Measurements from ENCODE around the gene FLNB. TPM values are rescaled to one million over a fixed set of nuclear protein-coding genes. Genes with fewer than 3 reads are reported as not detected.

Gene FLNB
- polyA plus RNA-seq, 3 donors: 0.47 to 4.0 (median 2.1) TPM

DNA sequence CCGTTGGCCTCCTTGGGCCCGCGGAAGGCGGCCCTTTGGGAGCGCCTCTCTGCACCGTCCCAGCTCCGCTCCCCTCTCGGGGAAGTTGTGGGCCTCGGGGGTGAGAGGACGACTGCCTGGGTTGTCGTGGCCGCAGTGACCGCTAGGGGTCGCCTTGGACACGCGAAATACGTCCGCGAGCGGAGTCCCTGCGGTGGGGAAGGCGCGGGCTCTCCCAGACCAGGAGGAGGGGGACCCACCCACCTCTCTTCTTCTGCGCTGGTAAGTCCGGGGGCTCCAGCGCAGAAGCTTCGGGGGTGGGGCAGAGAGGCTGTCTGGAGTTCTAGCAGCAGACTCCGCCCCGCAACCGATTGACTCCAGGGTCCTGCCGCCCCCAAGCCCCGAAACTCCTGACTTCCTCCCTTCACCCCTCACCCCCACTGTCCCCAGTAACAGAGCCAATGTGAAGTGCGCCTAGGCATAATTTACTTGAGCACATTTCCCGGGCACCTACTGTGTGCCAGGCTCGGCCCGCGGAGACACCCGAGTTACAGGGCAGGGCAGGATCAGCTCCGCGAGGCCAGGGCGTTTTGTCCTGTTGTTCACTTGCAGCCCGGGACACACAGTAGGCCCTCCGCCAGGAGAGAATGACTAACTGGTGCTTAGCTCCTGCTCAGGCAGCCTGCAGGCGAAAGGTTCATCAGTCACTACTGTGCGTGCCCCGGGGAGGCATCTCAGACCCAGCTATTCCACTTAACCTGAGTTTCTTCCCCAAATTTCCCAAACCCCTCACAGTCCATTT, 169.7 kb downstream of the FLNB start:
- H3K36me3 Mint-ChIP-seq: peaks cover 0 to under 1% of the 10 kb centered on the region in 2 donors
- Histone ChIP-seq H4K20me1 (ENCODE audit: insufficient read depth, low read length) (no peaks in the 10 kb centered on the region), H3K4me3 (replicated peaks in 1 of 3; ENCODE audit: low read depth in 2 of 3, low read length in 3 of 3) (peak overlapping the region; percentile 5 to 73 (median 37)), H3K4me2 (replicated peaks; ENCODE audit: extremely low read depth, low read length, poor library complexity, severe bottlenecking) (peak overlapping the region; percentile 78), H3K4me1 (ENCODE audit: control insufficient read depth in 1 of 2, insufficient read depth in 2 of 2, low read length in 2 of 2) (peaks cover 36 to 45% of the 10 kb centered on the region in 2 donors), H2AFZ (ENCODE audit: insufficient read depth, low read depth, low read length, poor library complexity, severe bottlenecking) (peak overlapping the region; percentile 84), H3K79me2 (ENCODE audit: insufficient read depth, low read length) (no peaks in the 10 kb centered on the region), H3K9ac (ENCODE audit: insufficient read depth, low read length, poor library complexity, severe bottlenecking) (peak overlapping the region; percentile 42), H3K27me3 (ENCODE audit: control insufficient read depth in 2 of 2, insufficient read depth in 2 of 2, low read length in 2 of 2) (peaks cover 0 to 8% of the 10 kb centered on the region in 2 donors), H3K36me3 (replicated peaks in 1 of 2; ENCODE audit: control insufficient read depth in 1 of 2, insufficient read depth in 2 of 2, low read length in 2 of 2) (no peaks in the 10 kb centered on the region), H3K9me3 (replicated peaks in 1 of 2; ENCODE audit: control insufficient read depth in 1 of 2, insufficient read depth in 1 of 2, low read length in 2 of 2) (no peaks in the 10 kb centered on the region), H3K27ac (ENCODE audit: low read depth in 1 of 2, low read length in 2 of 2) (no peak overlapping the region)
- TF ChIP-seq, protein P1, sequence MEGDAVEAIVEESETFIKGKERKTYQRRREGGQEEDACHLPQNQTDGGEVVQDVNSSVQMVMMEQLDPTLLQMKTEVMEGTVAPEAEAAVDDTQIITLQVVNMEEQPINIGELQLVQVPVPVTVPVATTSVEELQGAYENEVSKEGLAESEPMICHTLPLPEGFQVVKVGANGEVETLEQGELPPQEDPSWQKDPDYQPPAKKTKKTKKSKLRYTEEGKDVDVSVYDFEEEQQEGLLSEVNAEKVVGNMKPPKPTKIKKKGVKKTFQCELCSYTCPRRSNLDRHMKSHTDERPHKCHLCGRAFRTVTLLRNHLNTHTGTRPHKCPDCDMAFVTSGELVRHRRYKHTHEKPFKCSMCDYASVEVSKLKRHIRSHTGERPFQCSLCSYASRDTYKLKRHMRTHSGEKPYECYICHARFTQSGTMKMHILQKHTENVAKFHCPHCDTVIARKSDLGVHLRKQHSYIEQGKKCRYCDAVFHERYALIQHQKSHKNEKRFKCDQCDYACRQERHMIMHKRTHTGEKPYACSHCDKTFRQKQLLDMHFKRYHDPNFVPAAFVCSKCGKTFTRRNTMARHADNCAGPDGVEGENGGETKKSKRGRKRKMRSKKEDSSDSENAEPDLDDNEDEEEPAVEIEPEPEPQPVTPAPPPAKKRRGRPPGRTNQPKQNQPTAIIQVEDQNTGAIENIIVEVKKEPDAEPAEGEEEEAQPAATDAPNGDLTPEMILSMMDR (IDR thresholded peaks at IDR 0.05): peak; percentile 96
- peak; percentile 78 to 82 (median 81) for DNase-seq
- H3K27ac Mint-ChIP-seq: peak overlapping the region in 1 of 7 donors; percentile 18
- peaks cover 0 to 2% (median 0%) of the 10 kb centered on the region in 7 donors for H3K9me3 Mint-ChIP-seq
- intact Hi-C loops (cut with micrococcal nuclease): no loop called here
- H3K27me3 Mint-ChIP-seq (ENCODE audit: low read depth in 3 of 3): peaks cover 10 to 19% (median 12%) of the 10 kb centered on the region in 3 donors
- peak overlapping the region; percentile 67 to 90 for H3K4me3 Mint-ChIP-seq
- peaks cover 42% of the 10 kb centered on the region for H3K4me1 Mint-ChIP-seq
- 10% methylated on average over 42 of the region's 46 CpGs for WGBS (ENCODE audit: insufficient coverage)

DNA sequence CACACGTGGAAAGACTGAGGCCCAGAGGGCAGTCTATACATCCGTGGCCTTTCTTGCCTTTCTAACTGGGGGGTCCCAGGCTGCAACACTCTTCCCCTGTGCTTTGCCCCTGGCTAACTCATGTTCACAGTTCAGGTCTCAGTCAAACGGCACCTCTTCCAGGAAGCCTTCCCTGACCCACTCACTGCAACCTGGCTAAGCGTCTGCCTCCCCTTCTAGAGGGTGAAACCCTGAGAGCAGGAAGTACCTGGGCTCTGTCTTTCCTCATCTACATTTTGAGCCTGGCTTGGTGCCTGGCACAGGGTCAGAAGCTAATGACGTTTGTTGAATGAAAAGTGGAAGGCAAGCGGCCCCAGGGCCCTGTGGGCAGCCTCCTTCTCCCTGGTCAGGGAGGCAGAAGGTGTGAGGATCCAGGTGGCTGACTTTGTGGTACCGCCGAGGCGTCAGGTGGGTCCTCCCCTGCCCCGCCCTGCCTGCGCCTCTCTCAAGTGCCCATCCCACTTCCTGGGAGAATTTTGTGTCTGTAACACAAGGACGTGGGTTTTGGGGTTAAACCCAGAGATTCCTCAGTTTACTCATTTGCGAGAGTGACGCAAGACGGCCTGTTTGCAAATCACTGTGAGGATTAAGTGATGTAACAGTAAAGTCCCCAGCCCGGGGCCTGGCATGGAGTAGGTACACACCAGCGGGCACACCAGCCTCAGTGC, 170.5 kb downstream of the FLNB start:
- Mint-ChIP-seq H3K4me3 (peak overlapping the region; percentile 67 to 90), H3K27me3 (ENCODE audit: low read depth in 3 of 3) (peaks cover 10 to 19% (median 13%) of the 10 kb centered on the region in 3 donors), H3K9me3 (peaks cover 0 to 2% (median 0%) of the 10 kb centered on the region in 7 donors), H3K4me1 (peaks cover 42% of the 10 kb centered on the region), H3K36me3 (no peaks in the 10 kb centered on the region), H3K27ac (no peak overlapping the region)
- H3K4me3 ChIP-seq (replicated peaks in 1 of 3; ENCODE audit: low read depth in 2 of 3, low read length in 3 of 3): no peak overlapping the region
- H3K27me3 ChIP-seq (ENCODE audit: control insufficient read depth in 2 of 2, insufficient read depth in 2 of 2, low read length in 2 of 2): peaks cover 0 to 8% of the 10 kb centered on the region in 2 donors
- no peak overlapping the region for H3K9ac ChIP-seq (ENCODE audit: insufficient read depth, low read length, poor library complexity, severe bottlenecking)
- H2AFZ ChIP-seq (ENCODE audit: insufficient read depth, low read depth, low read length, poor library complexity, severe bottlenecking): peak overlapping the region; percentile 84
- no peaks in the 10 kb centered on the region for H4K20me1 ChIP-seq (ENCODE audit: insufficient read depth, low read length)
- no peaks in the 10 kb centered on the region for H3K79me2 ChIP-seq (ENCODE audit: insufficient read depth, low read length)
- no peaks in the 10 kb centered on the region for H3K36me3 ChIP-seq (replicated peaks in 1 of 2; ENCODE audit: control insufficient read depth in 1 of 2, insufficient read depth in 2 of 2, low read length in 2 of 2)
- H3K4me2 ChIP-seq (replicated peaks; ENCODE audit: extremely low read depth, low read length, poor library complexity, severe bottlenecking): peak overlapping the region; percentile 78
- DNase-seq: peak in 1 of 3 donors; percentile 55
- WGBS (ENCODE audit: insufficient coverage): 53% methylated on average over 9 of the region's 17 CpGs
- H3K9me3 ChIP-seq (replicated peaks in 1 of 2; ENCODE audit: control insufficient read depth in 1 of 2, insufficient read depth in 1 of 2, low read length in 2 of 2): no peaks in the 10 kb centered on the region
- intact Hi-C loops (cut with micrococcal nuclease): no loop called here
- peaks cover 36 to 45% of the 10 kb centered on the region in 2 donors for H3K4me1 ChIP-seq (ENCODE audit: control insufficient read depth in 1 of 2, insufficient read depth in 2 of 2, low read length in 2 of 2)
- TF ChIP-seq, protein P1 (IDR thresholded peaks at IDR 0.05): no peak
- H3K27ac ChIP-seq (ENCODE audit: low read depth in 1 of 2, low read length in 2 of 2): no peak overlapping the region
